Panc1 (cell line): ENCODE data around the gene FEV. TPM values are rescaled to one million over a fixed set of nuclear protein-coding genes. Genes with fewer than 3 reads are reported as not detected.

Experiments
- ATAC-seq: fragments of 200-7000 bp; cut with Tn5 transposase; 2 replicates; pipeline ENCODE4 v1.9.1; 2020; ENCODE audit warnings: mild to moderate bottlenecking, moderate library complexity
- BruUV-seq: library from RNA; stranded (reverse); fragments of 400-500 nt; replicated peaks from 2 replicates; lab custom pipeline; 2021; lab: Mats Ljungman, UMichigan
- CTCF ChIA-PET: fragments of 300-600 bp; sonication (Branson Sonifier 250); formaldehyde crosslinking; loops from one replicate; lab custom pipeline; 2022; ENCODE audit warnings: antibody characterized with exemption; lab: Charles Lee
- POLR2A ChIA-PET: fragments of 300-600 bp; sonication (Branson Sonifier 250); formaldehyde crosslinking; loops from one replicate; lab custom pipeline; 2022; ENCODE audit warnings: antibody characterized with exemption; lab: Charles Lee
- DNase-seq: peaks from one replicate; pipeline ENCODE4 v3.0.0-alpha.2; 2010; ENCODE audit warnings: low read depth, low spot score
- H3K27ac ChIP-seq: 2 replicates; pipeline ENCODE4 v1.5.1; 2011; ENCODE audit warnings: mild to moderate bottlenecking, low read length, inconsistent platforms
- H3K27me3 ChIP-seq: fragments of 200-500 bp; sonication (Bioruptor generic); 2 replicates; pipeline ENCODE4 v1.6.0; 2014; ENCODE audit warnings: low read length, inconsistent platforms; ENCODE audit not compliant: control insufficient read depth, insufficient read depth
- H3K36me3 ChIP-seq: fragments of 200-500 bp; sonication (Bioruptor generic); 2 replicates; pipeline ENCODE4 v1.5.1; 2014; ENCODE audit warnings: inconsistent platforms, mild to moderate bottlenecking, low read length, moderate library complexity; ENCODE audit not compliant: control insufficient read depth, insufficient read depth
- H3K4me1 ChIP-seq: 2 replicates; pipeline ENCODE4 v1.5.1; 2011; ENCODE audit warnings: inconsistent platforms, mild to moderate bottlenecking, low read length, moderate library complexity; ENCODE audit not compliant: control insufficient read depth, insufficient read depth
- H3K4me3 ChIP-seq, 2 experiments: 2 replicates each; pipeline ENCODE4 v1.5.1; 2011 to 2012; ENCODE audit warnings: low read depth in 2 of 2, low read length in 2 of 2, mild to moderate bottlenecking in 2 of 2, inconsistent platforms in 1 of 2, moderate library complexity in 1 of 2
- H3K9me3 ChIP-seq: fragments of 200-500 bp; sonication (Bioruptor generic); 2 replicates; pipeline ENCODE4 v1.5.1; 2014; ENCODE audit warnings: low read depth, mild to moderate bottlenecking, inconsistent platforms, low read length, moderate library complexity; ENCODE audit not compliant: control insufficient read depth, insufficient read depth
- CTCF ChIP-seq: fragments of 450-650 bp; IDR thresholded peaks from 2 replicates; pipeline ENCODE4 v1.5.1; 2017; ENCODE audit warnings: mild to moderate bottlenecking
- POLR2AphosphoS5 ChIP-seq: IDR thresholded peaks from 2 replicates; pipeline ENCODE4 v1.6.1; 2012; ENCODE audit warnings: mild to moderate bottlenecking, low read depth, low read length, moderate library complexity
- REST ChIP-seq, 2 experiments: IDR thresholded peaks; 2 replicates each; pipeline ENCODE4 v1.6.1; 2011 to 2012; ENCODE audit warnings: low read depth in 2 of 2, control low read depth in 1 of 2, low read length in 1 of 2, mild to moderate bottlenecking in 1 of 2, moderate library complexity in 1 of 2; ENCODE audit not compliant: insufficient read depth in 1 of 2
- SIN3A ChIP-seq: IDR thresholded peaks from 2 replicates; pipeline ENCODE4 v1.6.1; 2012; ENCODE audit warnings: low read depth, mild to moderate bottlenecking, low read length, moderate library complexity, borderline replicate concordance; ENCODE audit not compliant: insufficient read depth
- TCF7L2 ChIP-seq: IDR thresholded peaks from 2 replicates; pipeline ENCODE4 v1.6.1; 2011; ENCODE audit warnings: mild to moderate bottlenecking, low read depth, low read length, inconsistent platforms
- in situ Hi-C: cut with HindIII; loops from 2 replicates; pipeline ENCODE4 v1.10.0; 2016; ENCODE audit warnings: low sequenced_read_pairs, low pct_unique_long_range_greater_than_20kb
- intact Hi-C: fragments of 100-400 bp; cut with micrococcal nuclease; formaldehyde crosslinking; loops from one replicate; pipeline ENCODE4 v1.10.0; 2022; ENCODE audit not compliant: unreplicated experiment
- total RNA-seq: library from RNA; stranded (reverse); gene quantifications from one replicate; pipeline ENCODE4 v1.2.1, GENCODE V29; 2021; ENCODE audit not compliant: unreplicated experiment

Gene FEV
- total RNA-seq, 1 experiment from 2014 or later, result not detected

GRCh38 chr2:218952160-218952559 is 32.8 kb downstream of the FEV start:
- TF ChIP-seq REST (IDR thresholded peaks at IDR 0.05; ENCODE audit: insufficient read depth in 1 of 2, low read depth in 2 of 2, low read length in 1 of 2) (no peak), TCF7L2 (no peak), POLR2AphosphoS5 (no peak), CTCF (no peak), SIN3A (no peak)
- in situ Hi-C loops, result no loop called here
- no peak overlapping the region for H3K27ac ChIP-seq
- ATAC-seq, result no peak
- POLR2A ChIA-PET, result no interaction called here
- no peaks in the 10 kb centered on the region for H3K4me1 ChIP-seq
- intact Hi-C loops, result no loop called here
- DNase-seq, result no peak
- no peaks in the 10 kb centered on the region for H3K9me3 ChIP-seq
- H3K27me3 ChIP-seq, result no peaks in the 10 kb centered on the region; the same call in 1 of the 2 replicates
- BruUV-seq, result no TSS peak
- no peak overlapping the region for H3K4me3 ChIP-seq
- H3K36me3 ChIP-seq, result no peaks in the 10 kb centered on the region
- CTCF ChIA-PET, result no interaction called here

- POLR2A ChIA-PET, result interaction anchor here (0.6 kb wide), 1 partner anchor 420 kb away, joined by 9 read pairs; no protein-coding TSS in a partner anchor
Observed at GRCh38 chr2:218946621-218947020, 38.4 kb downstream of the FEV start.

More at GRCh38 chr2:218946621-218947020, 38.4 kb downstream of the FEV start:
- Histone ChIP-seq H3K4me3 (no peak overlapping the region), H3K27ac (no peak overlapping the region), H3K9me3 (no peaks in the 10 kb centered on the region), H3K36me3 (no peaks in the 10 kb centered on the region), H3K4me1 (no peaks in the 10 kb centered on the region), H3K27me3 (no peaks in the 10 kb centered on the region; the same call in 1 of the 2 replicates)
- intact Hi-C loops (no loop called here), in situ Hi-C loops (no loop called here)
- BruUV-seq, result no TSS peak
- DNase-seq (no peak), ATAC-seq (no peak)
- TF ChIP-seq TCF7L2 (no peak), SIN3A (no peak), POLR2AphosphoS5 (no peak), CTCF (no peak), REST (IDR thresholded peaks at IDR 0.05; ENCODE audit: insufficient read depth in 1 of 2, low read depth in 2 of 2, low read length in 1 of 2) (no peak)
- CTCF ChIA-PET, result interaction anchor here (1.1 kb wide), 1 partner anchor 33 kb away, joined by 5 read pairs; no protein-coding TSS in a partner anchor
